GM18868 (cell line): ENCODE measurements around the gene ATG14.
"Not testable (repeated sequence)": the region's sequence is repeated elsewhere in the genome, so short reads cannot be mapped to it uniquely, and the experiment has no call there.

Source experiments
- ATAC-seq: cut with Tn5 transposase; IDR thresholded peaks from one replicate; pipeline ENCODE4 v1.9.1; 2021; ENCODE audit warnings: mild to moderate bottlenecking, moderate library complexity; ENCODE audit not compliant: unreplicated experiment

The ATG14 gene

GRCh38 chr14:55387121-55387520, 24.5 kb downstream of the ATG14 start:
- no peak for ATAC-seq

- no peak for ATAC-seq
These were observed 25.4 kb downstream of the ATG14 start for GRCh38 chr14:55386037-55386808.

- no peak for ATAC-seq
These were observed 27.1 kb downstream of the ATG14 start for GRCh38 chr14:55384536-55384935.

- ATAC-seq, result no peak
These were observed 28.0 kb downstream of the ATG14 start for GRCh38 chr14:55383541-55384140.

GRCh38 chr14:55383056-55383466, 28.6 kb downstream of the ATG14 start:
- ATAC-seq, result not testable (repeated sequence)

GRCh38 chr14:55382483-55382882, 29.1 kb downstream of the ATG14 start:
- no peak for ATAC-seq

GRCh38 chr14:55381561-55381960, 30.1 kb downstream of the ATG14 start:
- ATAC-seq, result no peak

- ATAC-seq, result no peak
These were observed 30.6 kb downstream of the ATG14 start for GRCh38 chr14:55381040-55381439.

GRCh38 chr14:55377236-55377635, 34.4 kb downstream of the ATG14 start:
- no peak for ATAC-seq

GRCh38 chr14:55374771-55375170, 36.9 kb downstream of the ATG14 start:
- no peak for ATAC-seq

GRCh38 chr14:55373784-55374705, 37.6 kb downstream of the ATG14 start:
- peak; percentile 72 for ATAC-seq

GRCh38 chr14:55372825-55373224, 38.8 kb downstream of the ATG14 start:
- no peak for ATAC-seq

- ATAC-seq, result no peak
These were observed 39.2 kb downstream of the ATG14 start for GRCh38 chr14:55372423-55372822.

- no peak for ATAC-seq
These were observed 40.7 kb downstream of the ATG14 start for GRCh38 chr14:55370883-55371455.

- ATAC-seq, result no peak
These were observed 45.4 kb downstream of the ATG14 start for GRCh38 chr14:55366271-55366670.

- ATAC-seq, result no peak
These were observed 50.4 kb downstream of the ATG14 start for GRCh38 chr14:55361190-55361589.

- no peak for ATAC-seq
These were observed 52.3 kb downstream of the ATG14 start for GRCh38 chr14:55359307-55359706.

GRCh38 chr14:55356913-55357312, 54.7 kb downstream of the ATG14 start:
- ATAC-seq, result no peak

GRCh38 chr14:55355922-55356321, 55.7 kb downstream of the ATG14 start:
- ATAC-seq, result no peak

- ATAC-seq, result peak; percentile 94
These were observed 57.1 kb downstream of the ATG14 start for GRCh38 chr14:55354500-55354899.
